GM13977 (cell line): ENCODE data around the gene THRA.
A peak's percentile ranks its signal among the peaks of the same experiment; 100 is the strongest.

ENCODE experiments used
- DNase-seq: peaks from one replicate; pipeline ENCODE4 v3.0.0; 2012; ENCODE audit warnings: low spot score
- CTCF ChIP-seq: IDR thresholded peaks from 2 replicates; pipeline ENCODE4 v1.5.1; 2012; ENCODE audit warnings: mild to moderate bottlenecking, control low read depth; ENCODE audit not compliant: insufficient read depth; ENCODE audit errors: extremely low read depth, missing control alignments
- in situ Hi-C: fragments of 300-500 bp; cut with MboI; formaldehyde crosslinking; loops from one replicate; pipeline ENCODE4 v1.12.0; 2022; ENCODE audit warnings: low sequenced_read_pairs, low pct_unique_long_range_greater_than_20kb, mixed read lengths, inconsistent platforms; ENCODE audit not compliant: unreplicated experiment

THRA gene

GRCh38 chr17:40060887-40061608 is 1.7 kb upstream of the THRA start:
- in situ Hi-C loops, result no loop called here
- no peak for TF ChIP-seq CTCF
- DNase-seq, result no peak

- DNase-seq, result no peak
- TF ChIP-seq CTCF, result no peak
- in situ Hi-C loops, result no loop called here
These were observed 1.1 kb upstream of the THRA start for GRCh38 chr17:40061609-40062038.

DNA sequence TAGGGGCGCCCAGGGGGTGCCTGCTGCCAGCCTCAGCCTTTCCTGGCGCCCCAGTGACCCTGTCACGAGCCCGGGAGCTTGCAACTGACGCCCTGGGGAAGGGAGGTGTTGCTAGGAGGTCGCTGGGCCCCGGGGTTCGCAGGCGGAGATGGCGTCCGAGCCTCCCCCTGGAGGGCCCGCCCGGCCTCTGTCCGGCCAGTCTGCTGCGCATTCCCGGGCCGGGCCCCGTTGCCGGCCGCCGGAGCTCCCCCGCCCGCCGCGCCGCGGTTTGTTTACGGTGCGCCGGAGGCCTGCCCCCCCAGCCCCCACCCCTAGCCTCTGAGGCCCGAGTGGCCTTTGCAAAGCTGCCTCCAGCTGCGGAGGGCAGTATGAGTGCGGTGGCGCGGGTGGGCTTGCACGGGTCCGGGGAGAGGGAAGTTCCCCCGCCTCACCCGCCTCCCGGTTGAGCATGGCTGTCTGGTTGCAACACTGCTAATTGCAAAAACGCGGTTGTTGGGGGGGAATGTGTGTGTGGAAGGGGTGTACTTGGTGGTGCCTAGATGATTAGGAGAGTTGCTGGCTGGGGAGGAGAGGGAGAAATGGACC is 514 bp downstream of the THRA start:
- TF ChIP-seq CTCF, result no peak
- in situ Hi-C loops, result no loop called here
- peak; percentile 61 for DNase-seq

DNA sequence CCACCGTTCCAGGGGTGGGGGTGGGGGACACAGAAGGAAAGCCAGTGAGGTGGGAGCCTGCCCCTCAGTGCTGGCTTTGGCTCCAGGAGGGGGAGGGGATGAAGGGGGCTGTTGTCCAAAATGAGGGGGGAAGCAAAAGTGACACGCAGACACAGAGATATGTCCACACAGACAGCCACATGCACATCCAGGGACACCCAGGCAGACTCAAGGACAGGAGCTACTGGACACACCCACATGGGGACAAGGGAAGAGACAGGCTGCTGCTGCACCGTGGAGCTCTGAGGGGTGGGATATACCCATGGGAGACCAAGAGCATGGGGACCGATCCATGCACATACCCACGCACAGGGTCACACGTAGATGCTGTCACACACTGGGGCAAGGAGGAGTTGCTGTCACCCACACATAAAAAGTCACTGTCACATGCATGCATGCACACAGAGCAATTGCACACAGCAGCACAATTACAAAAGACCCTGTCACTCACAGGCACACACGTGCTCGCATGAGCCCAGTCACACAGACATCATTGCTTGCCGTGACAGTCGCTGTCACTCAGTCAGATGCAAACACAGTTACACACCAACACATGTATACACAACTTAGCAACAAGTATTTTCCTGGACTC is 1.3 kb downstream of the THRA start:
- no peak for TF ChIP-seq CTCF
- in situ Hi-C loops, result no loop called here
- no peak for DNase-seq

DNA sequence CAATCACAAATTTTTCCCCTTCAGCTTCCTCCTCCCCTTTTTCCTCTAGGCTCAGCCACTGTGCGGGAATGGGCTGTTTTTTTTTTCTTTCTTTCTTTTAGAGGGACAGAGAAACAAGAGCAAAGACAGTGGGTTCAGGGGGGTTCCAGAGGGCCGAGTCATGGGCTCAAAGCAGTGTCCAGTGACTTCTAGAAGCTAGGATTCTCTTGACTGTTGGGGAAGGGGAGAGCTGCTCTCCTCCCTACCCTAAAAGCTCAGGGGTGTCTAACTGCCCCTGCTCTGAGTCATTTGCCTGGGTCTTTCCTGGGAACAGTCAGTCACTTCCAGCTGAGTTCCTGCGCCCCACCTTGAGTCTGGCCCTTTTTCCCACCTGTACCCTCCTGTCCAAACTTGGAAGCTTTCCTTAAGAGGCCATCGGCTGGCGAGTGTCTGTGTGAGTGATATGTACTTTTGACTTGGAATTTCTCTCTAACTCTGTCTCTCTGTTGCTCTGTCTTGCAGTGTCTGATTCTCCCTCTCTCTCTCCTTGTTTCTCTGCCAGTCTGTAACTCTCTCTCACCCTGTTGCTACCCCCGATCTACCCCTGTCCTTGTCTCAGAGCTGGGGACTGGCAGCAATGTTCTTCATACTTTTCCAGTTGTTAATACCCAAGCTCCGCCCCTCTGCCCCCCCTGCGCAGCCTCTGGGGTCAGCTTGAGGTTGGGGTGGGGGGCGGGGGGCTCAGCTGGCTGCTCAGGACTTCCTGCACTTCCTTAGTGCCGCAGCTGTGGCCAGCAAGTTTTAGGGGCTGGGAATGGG is 2.4 kb downstream of the THRA start:
- no peak for DNase-seq
- in situ Hi-C loops, result no loop called here
- TF ChIP-seq CTCF, result no peak

GRCh38 chr17:40065769-40066510 is 3.2 kb downstream of the THRA start:
- no peak for DNase-seq
- in situ Hi-C loops, result no loop called here
- no peak for TF ChIP-seq CTCF
